HepG2 (cell line): ENCODE measurements around the gene FOXD1. TPM values are rescaled to one million over a fixed set of nuclear protein-coding genes. Genes with fewer than 3 reads are reported as not detected.

ENCODE experiments used
- HNRNPH1 ChIP-seq: fragments of 200-400 bp; formaldehyde crosslinking; optimal IDR thresholded peaks from 2 replicates; pipeline ENCODE3; 2017; ENCODE audit warnings: mild to moderate bottlenecking, low read depth, low read length
- MBNL3 ChIP-seq: fragments of 250-450 bp; sonication (Bioruptor Pico); conservative IDR thresholded peaks from 2 replicates; pipeline ENCODE4 v1.8.0; 2022; ENCODE audit warnings: mild to moderate bottlenecking, inconsistent platforms
- SALL2 ChIP-seq: sonication (generic); formaldehyde crosslinking; IDR thresholded peaks from 2 replicates; pipeline ENCODE4 v1.8.1; 2023; ENCODE audit warnings: mild to moderate bottlenecking, missing genetic modification reagents, inconsistent platforms
- SMAD9 ChIP-seq: sonication (generic); formaldehyde crosslinking; IDR thresholded peaks from 2 replicates; pipeline ENCODE4 v1.5.1; 2020; ENCODE audit warnings: mild to moderate bottlenecking, missing genetic modification reagents
- ZFY ChIP-seq: sonication (generic); formaldehyde crosslinking; IDR thresholded peaks from 2 replicates; pipeline ENCODE4 v1.4.0; 2020; ENCODE audit warnings: missing genetic modification reagents
- ZNF136 ChIP-seq: sonication (generic); formaldehyde crosslinking; IDR thresholded peaks from 2 replicates; pipeline ENCODE4 v1.8.1; 2022; ENCODE audit warnings: low read depth, mild to moderate bottlenecking, moderate library complexity, missing genetic modification reagents
- ZNF138 ChIP-seq: sonication (generic); formaldehyde crosslinking; IDR thresholded peaks from 2 replicates; pipeline ENCODE4 v1.5.0; 2020; ENCODE audit warnings: mild to moderate bottlenecking, low read depth, missing genetic modification reagents
- ZNF296 ChIP-seq: sonication (generic); formaldehyde crosslinking; conservative IDR thresholded peaks from 2 replicates; pipeline ENCODE4 v1.5.0; 2020; ENCODE audit warnings: mild to moderate bottlenecking, missing genetic modification reagents
- ZNF567 ChIP-seq: sonication (generic); formaldehyde crosslinking; IDR thresholded peaks from 2 replicates; pipeline ENCODE4 v1.8.1; 2023; ENCODE audit warnings: mild to moderate bottlenecking, missing genetic modification reagents, borderline replicate concordance
- ZNF598 ChIP-seq: sonication (generic); formaldehyde crosslinking; IDR thresholded peaks from 2 replicates; pipeline ENCODE4 v1.5.1; 2020; ENCODE audit warnings: mild to moderate bottlenecking, missing genetic modification reagents, borderline replicate concordance
- polyA plus RNA-seq, 8 experiments: library from polyadenylated mRNA; depleted of rRNA in 3 of 8; stranded (reverse) in 7 of 8; unstranded in 1 of 8; fragments of >200 nt; fragmentation: Illumina TruSeq in 4 of 8; extraction: Trizol in 4 of 8; gene quantifications; 2 replicates each; pipeline versions ENCODE4 v1.2.1 to v1.2.3, GENCODE V29; 2011 to 2016; ENCODE audit warnings: low read depth in 4 of 8, missing spikeins in 1 of 8, mixed read lengths in 1 of 8; ENCODE audit not compliant: insufficient read depth in 1 of 8
- total RNA-seq, 5 experiments: library from RNA; depleted of rRNA; stranded (reverse); fragments of >200 nt; fragmentation: Illumina TruSeq; extraction: Trizol; gene quantifications; 2 replicates each; pipeline ENCODE4 v1.2.3, GENCODE V29; 2016; ENCODE audit warnings: low read depth in 1 of 5
- TF ChIP-seq, protein P1 (sequence below): sonication (generic); formaldehyde crosslinking; IDR thresholded peaks from 2 replicates; pipeline ENCODE4 v1.5.0; 2020; ENCODE audit warnings: missing genetic modification reagents, mild to moderate bottlenecking, borderline replicate concordance
- TF ChIP-seq, protein P2 (sequence below): sonication (generic); formaldehyde crosslinking; IDR thresholded peaks from 2 replicates; pipeline ENCODE4 v1.4.0; 2020; ENCODE audit warnings: missing genetic modification reagents, borderline replicate concordance
- TF ChIP-seq, protein P3 (sequence below): sonication (generic); formaldehyde crosslinking; IDR thresholded peaks from 2 replicates; pipeline ENCODE4 v1.8.0; 2022; ENCODE audit warnings: low read depth, missing genetic modification reagents
- TF ChIP-seq, protein P4 (sequence below): IDR thresholded peaks from 2 replicates; pipeline ENCODE4 v1.6.1; 2012; ENCODE audit warnings: low read length, improper control_type of control experiment
- TF ChIP-seq, protein P5 (sequence below): sonication (generic); formaldehyde crosslinking; IDR thresholded peaks from 2 replicates; pipeline ENCODE4 v1.5.0; 2020; ENCODE audit warnings: mild to moderate bottlenecking, missing genetic modification reagents, moderate library complexity

The FOXD1 gene
- total and polyA plus RNA-seq, 2 of the 13 experiments (the other 11 are each of a cell fraction or from before 2014, with no cell fraction given), result 0.04 to 0.05 TPM

DNA sequence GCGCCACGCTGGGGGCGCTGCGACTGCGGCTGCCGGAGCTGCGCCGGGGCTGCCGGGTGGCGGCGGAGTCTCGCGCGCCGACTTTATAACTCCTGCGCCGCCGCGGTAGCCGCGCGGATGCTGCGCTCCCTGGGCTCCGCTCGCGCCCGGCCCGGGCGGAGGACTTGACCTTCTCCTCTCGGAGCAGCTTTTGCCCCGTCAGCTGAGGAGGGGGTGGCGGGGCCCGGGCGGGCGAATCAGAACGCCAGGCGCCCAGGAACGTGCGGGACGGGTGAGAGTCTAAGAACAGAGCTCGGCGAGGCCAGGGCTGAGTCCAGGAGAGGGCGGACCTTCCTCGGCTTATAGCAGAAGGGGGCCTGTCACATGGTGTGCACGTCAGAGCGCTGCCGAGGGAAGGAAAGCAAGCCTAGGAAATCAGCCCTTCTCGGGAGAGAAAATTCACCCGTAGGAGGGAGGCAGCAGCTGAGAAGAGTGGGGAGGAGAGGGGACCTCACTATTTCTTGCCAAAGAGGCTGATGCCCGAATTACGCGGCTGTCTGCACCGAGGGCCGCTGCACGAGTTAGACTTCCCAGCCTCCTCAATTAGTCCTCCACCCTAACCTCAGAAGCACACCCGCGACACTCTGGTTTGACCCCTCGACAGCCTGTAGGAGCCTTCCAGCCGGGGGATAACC lies at the start of gene FOXD1 (continued):
- TF ChIP-seq, protein P1, sequence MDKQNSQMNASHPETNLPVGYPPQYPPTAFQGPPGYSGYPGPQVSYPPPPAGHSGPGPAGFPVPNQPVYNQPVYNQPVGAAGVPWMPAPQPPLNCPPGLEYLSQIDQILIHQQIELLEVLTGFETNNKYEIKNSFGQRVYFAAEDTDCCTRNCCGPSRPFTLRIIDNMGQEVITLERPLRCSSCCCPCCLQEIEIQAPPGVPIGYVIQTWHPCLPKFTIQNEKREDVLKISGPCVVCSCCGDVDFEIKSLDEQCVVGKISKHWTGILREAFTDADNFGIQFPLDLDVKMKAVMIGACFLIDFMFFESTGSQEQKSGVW (CRISPR knock-in tag), result no peak
- TF ChIP-seq ZNF598 (CRISPR knock-in tag), result no peak
- peak; percentile 30; the same call in 1 of the 2 replicates for TF ChIP-seq ZFY (CRISPR knock-in tag)
- TF ChIP-seq, protein P2, sequence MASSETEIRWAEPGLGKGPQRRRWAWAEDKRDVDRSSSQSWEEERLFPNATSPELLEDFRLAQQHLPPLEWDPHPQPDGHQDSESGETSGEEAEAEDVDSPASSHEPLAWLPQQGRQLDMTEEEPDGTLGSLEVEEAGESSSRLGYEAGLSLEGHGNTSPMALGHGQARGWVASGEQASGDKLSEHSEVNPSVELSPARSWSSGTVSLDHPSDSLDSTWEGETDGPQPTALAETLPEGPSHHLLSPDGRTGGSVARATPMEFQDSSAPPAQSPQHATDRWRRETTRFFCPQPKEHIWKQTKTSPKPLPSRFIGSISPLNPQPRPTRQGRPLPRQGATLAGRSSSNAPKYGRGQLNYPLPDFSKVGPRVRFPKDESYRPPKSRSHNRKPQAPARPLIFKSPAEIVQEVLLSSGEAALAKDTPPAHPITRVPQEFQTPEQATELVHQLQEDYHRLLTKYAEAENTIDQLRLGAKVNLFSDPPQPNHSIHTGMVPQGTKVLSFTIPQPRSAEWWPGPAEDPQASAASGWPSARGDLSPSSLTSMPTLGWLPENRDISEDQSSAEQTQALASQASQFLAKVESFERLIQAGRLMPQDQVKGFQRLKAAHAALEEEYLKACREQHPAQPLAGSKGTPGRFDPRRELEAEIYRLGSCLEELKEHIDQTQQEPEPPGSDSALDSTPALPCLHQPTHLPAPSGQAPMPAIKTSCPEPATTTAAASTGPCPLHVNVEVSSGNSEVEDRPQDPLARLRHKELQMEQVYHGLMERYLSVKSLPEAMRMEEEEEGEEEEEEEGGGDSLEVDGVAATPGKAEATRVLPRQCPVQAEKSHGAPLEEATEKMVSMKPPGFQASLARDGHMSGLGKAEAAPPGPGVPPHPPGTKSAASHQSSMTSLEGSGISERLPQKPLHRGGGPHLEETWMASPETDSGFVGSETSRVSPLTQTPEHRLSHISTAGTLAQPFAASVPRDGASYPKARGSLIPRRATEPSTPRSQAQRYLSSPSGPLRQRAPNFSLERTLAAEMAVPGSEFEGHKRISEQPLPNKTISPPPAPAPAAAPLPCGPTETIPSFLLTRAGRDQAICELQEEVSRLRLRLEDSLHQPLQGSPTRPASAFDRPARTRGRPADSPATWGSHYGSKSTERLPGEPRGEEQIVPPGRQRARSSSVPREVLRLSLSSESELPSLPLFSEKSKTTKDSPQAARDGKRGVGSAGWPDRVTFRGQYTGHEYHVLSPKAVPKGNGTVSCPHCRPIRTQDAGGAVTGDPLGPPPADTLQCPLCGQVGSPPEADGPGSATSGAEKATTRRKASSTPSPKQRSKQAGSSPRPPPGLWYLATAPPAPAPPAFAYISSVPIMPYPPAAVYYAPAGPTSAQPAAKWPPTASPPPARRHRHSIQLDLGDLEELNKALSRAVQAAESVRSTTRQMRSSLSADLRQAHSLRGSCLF (CRISPR knock-in tag), result no peak
- TF ChIP-seq HNRNPH1, result no peak
- TF ChIP-seq, protein P3, sequence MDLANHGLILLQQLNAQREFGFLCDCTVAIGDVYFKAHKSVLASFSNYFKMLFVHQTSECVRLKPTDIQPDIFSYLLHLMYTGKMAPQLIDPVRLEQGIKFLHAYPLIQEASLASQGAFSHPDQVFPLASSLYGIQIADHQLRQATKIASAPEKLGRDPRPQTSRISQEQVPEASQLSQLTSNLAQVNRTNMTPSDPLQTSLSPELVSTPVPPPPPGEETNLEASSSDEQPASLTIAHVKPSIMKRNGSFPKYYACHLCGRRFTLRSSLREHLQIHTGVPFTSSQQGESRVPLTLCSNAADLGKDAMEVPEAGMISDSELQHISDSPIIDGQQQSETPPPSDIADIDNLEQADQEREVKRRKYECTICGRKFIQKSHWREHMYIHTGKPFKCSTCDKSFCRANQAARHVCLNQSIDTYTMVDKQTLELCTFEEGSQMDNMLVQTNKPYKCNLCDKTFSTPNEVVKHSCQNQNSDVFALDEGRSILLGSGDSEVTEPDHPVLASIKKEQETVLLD, result peak; percentile 35; the same call in 1 of the 2 replicates
- no peak for TF ChIP-seq SMAD9
- TF ChIP-seq, protein P4, sequence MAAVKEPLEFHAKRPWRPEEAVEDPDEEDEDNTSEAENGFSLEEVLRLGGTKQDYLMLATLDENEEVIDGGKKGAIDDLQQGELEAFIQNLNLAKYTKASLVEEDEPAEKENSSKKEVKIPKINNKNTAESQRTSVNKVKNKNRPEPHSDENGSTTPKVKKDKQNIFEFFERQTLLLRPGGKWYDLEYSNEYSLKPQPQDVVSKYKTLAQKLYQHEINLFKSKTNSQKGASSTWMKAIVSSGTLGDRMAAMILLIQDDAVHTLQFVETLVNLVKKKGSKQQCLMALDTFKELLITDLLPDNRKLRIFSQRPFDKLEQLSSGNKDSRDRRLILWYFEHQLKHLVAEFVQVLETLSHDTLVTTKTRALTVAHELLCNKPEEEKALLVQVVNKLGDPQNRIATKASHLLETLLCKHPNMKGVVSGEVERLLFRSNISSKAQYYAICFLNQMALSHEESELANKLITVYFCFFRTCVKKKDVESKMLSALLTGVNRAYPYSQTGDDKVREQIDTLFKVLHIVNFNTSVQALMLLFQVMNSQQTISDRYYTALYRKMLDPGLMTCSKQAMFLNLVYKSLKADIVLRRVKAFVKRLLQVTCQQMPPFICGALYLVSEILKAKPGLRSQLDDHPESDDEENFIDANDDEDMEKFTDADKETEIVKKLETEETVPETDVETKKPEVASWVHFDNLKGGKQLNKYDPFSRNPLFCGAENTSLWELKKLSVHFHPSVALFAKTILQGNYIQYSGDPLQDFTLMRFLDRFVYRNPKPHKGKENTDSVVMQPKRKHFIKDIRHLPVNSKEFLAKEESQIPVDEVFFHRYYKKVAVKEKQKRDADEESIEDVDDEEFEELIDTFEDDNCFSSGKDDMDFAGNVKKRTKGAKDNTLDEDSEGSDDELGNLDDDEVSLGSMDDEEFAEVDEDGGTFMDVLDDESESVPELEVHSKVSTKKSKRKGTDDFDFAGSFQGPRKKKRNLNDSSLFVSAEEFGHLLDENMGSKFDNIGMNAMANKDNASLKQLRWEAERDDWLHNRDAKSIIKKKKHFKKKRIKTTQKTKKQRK, result no peak
- TF ChIP-seq, protein P5, sequence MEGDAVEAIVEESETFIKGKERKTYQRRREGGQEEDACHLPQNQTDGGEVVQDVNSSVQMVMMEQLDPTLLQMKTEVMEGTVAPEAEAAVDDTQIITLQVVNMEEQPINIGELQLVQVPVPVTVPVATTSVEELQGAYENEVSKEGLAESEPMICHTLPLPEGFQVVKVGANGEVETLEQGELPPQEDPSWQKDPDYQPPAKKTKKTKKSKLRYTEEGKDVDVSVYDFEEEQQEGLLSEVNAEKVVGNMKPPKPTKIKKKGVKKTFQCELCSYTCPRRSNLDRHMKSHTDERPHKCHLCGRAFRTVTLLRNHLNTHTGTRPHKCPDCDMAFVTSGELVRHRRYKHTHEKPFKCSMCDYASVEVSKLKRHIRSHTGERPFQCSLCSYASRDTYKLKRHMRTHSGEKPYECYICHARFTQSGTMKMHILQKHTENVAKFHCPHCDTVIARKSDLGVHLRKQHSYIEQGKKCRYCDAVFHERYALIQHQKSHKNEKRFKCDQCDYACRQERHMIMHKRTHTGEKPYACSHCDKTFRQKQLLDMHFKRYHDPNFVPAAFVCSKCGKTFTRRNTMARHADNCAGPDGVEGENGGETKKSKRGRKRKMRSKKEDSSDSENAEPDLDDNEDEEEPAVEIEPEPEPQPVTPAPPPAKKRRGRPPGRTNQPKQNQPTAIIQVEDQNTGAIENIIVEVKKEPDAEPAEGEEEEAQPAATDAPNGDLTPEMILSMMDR (CRISPR knock-in tag), result 0 out of 2 replicates have a peak, but pooled peaks have one; percentile 17
- no peak for TF ChIP-seq ZNF296 (CRISPR knock-in tag)
- TF ChIP-seq SALL2 (CRISPR knock-in tag), result 0 out of 2 replicates have a peak, but pooled peaks have one; percentile 23
- no peak for TF ChIP-seq ZNF138 (CRISPR knock-in tag)
- TF ChIP-seq ZNF567 (CRISPR knock-in tag), result no peak
- no peak for TF ChIP-seq ZNF136 (CRISPR knock-in tag)
- TF ChIP-seq MBNL3 (CRISPR knock-in tag), result no peak
